OCI-LY7 (cell line): ENCODE measurements around the gene STRC.
"Not testable (repeated sequence)": the region's sequence is repeated elsewhere in the genome, so short reads cannot be mapped to it uniquely, and the experiment has no call there.

Experiments used
- EZH2phosphoT487 ChIP-seq: fragments of 200-600 bp; sonication (generic); IDR thresholded peaks from 2 replicates; pipeline ENCODE4 v1.6.1; 2018; ENCODE audit warnings: low read depth, borderline replicate concordance, mild to moderate bottlenecking, mixed run types, antibody characterized with exemption, low read length, moderate library complexity, mixed read lengths
- TF ChIP-seq, protein P1 (sequence below): fragments of 200-600 bp; sonication (generic); conservative IDR thresholded peaks from 2 replicates; pipeline ENCODE4 v1.5.1; 2014; ENCODE audit warnings: mild to moderate bottlenecking, antibody characterized with exemption, low read length, moderate library complexity, mixed read lengths

GRCh38 chr15:43626937-43627336 lies 8.3 kb upstream of the STRC start:
- TF ChIP-seq, protein P1, sequence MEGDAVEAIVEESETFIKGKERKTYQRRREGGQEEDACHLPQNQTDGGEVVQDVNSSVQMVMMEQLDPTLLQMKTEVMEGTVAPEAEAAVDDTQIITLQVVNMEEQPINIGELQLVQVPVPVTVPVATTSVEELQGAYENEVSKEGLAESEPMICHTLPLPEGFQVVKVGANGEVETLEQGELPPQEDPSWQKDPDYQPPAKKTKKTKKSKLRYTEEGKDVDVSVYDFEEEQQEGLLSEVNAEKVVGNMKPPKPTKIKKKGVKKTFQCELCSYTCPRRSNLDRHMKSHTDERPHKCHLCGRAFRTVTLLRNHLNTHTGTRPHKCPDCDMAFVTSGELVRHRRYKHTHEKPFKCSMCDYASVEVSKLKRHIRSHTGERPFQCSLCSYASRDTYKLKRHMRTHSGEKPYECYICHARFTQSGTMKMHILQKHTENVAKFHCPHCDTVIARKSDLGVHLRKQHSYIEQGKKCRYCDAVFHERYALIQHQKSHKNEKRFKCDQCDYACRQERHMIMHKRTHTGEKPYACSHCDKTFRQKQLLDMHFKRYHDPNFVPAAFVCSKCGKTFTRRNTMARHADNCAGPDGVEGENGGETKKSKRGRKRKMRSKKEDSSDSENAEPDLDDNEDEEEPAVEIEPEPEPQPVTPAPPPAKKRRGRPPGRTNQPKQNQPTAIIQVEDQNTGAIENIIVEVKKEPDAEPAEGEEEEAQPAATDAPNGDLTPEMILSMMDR = not testable (repeated sequence)
- TF ChIP-seq EZH2phosphoT487 = not testable (repeated sequence)
